ENCODE results near the gene ADGRL3.

Gene ADGRL3

DNA sequence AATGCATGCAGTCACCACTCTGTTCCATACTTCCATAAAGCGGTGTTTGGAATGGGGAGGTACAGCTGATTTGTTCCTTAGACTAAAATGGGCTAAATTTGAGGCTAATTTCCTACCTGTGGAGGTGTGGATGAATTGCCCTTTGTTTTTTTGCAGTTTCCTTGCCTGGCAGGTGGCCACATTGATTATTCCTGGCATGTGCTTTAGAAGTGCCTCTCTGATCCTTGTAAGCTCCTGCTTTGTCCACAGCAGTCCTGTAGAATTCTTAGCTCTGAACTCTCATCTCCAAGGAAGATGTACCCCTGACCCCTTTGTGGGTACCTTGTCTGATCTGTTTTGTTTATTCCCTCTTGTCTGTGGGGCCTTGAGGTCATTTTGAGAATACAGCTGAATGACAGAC lies 136.8 kb downstream of the ADGRL3 start:
- TF ChIP-seq, protein P1, sequence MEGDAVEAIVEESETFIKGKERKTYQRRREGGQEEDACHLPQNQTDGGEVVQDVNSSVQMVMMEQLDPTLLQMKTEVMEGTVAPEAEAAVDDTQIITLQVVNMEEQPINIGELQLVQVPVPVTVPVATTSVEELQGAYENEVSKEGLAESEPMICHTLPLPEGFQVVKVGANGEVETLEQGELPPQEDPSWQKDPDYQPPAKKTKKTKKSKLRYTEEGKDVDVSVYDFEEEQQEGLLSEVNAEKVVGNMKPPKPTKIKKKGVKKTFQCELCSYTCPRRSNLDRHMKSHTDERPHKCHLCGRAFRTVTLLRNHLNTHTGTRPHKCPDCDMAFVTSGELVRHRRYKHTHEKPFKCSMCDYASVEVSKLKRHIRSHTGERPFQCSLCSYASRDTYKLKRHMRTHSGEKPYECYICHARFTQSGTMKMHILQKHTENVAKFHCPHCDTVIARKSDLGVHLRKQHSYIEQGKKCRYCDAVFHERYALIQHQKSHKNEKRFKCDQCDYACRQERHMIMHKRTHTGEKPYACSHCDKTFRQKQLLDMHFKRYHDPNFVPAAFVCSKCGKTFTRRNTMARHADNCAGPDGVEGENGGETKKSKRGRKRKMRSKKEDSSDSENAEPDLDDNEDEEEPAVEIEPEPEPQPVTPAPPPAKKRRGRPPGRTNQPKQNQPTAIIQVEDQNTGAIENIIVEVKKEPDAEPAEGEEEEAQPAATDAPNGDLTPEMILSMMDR (conservative IDR thresholded peaks at IDR 0.05), result no peak
- no peak for TF ChIP-seq ZFX (IDR thresholded peaks at IDR 0.05)
- no peak overlapping the region for H3K27ac ChIP-seq

DNA sequence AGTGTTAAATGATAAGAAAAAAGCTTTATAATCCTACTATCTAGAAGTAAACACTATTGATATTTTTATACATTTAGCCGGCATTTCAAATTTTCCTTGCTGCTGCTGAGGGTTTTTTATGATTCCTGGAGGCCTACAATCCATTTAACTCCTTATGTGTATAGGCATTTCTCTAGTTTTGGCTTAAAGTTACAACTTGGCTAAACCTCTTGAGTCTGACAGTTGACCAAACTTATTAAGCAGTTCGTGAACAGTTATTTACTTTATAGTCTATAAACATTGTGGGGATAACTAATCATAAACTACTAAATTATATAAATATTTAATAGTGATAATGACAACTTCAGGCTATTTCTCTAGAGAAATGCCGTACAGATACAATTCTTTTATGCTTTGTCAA lies 141.9 kb downstream of the ADGRL3 start:
- TF ChIP-seq ZFX (IDR thresholded peaks at IDR 0.05), result no peak
- TF ChIP-seq, protein P1 (conservative IDR thresholded peaks at IDR 0.05), result no peak
- no peak overlapping the region for H3K27ac ChIP-seq

DNA sequence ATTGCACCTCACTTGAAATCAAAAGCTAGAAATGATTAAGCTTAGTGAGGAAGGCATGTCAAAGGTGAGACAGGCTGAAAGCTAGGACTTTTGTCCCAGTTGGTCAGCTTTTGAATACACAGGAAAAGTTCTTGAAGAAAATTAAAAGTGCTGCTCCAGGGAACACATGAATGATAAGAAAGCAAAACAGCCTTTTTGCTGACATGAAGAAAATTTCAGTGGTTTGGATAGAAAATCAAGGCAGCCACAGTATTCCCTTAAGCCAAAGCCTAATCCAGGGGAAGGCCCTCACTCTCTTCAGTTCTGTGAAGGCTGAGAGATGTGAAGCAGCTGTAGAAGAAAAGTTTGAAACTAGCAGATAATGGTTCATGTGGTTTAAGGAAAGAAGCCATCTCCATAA lies 150.8 kb downstream of the ADGRL3 start:
- TF ChIP-seq ZFX (IDR thresholded peaks at IDR 0.05), result no peak
- TF ChIP-seq, protein P1 (conservative IDR thresholded peaks at IDR 0.05), result no peak
- no peak overlapping the region for H3K27ac ChIP-seq

DNA sequence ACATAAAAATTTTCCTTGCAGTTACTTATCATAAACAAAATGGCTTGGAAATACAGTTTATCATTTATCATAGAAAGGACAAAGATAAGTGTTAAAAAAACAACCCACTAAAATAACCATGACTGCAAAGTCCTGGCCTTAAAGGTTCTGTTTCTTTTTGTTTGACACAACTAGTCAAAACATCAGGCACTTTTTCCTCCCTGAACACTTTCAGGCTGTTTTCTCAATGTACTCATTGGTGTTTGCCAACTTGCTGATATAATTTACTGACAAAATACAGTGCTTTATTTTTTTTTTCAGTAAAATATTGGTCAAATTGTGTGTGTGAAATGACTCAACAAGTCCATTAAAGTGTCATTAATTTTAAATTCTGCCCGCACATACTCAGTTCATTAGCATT lies 156.6 kb downstream of the ADGRL3 start:
- no peak overlapping the region for H3K27ac ChIP-seq
- TF ChIP-seq, protein P1 (conservative IDR thresholded peaks at IDR 0.05), result no peak
- TF ChIP-seq ZFX (IDR thresholded peaks at IDR 0.05), result no peak

DNA sequence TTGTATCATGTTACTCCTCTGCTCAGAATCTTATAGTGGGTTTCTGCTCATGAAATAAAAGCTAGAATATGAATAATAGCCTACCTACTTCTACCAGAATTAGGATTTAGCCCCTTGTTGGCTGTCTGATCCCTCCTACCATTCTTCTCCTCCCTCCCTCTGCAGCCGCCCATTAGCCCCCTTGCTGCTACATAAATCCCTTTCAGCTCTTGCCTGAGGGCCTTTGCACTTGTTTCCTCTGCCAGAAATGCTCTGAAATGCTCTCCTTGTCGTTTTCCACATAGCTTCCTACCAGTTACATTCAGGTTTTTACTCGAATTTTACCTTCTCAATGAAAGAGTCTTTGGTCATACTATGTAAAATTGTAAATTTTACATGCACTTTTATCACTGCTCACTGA lies 159.2 kb downstream of the ADGRL3 start:
- no peak overlapping the region for H3K27ac ChIP-seq
- TF ChIP-seq, protein P1 (conservative IDR thresholded peaks at IDR 0.05), result no peak
- TF ChIP-seq ZFX (IDR thresholded peaks at IDR 0.05), result no peak

DNA sequence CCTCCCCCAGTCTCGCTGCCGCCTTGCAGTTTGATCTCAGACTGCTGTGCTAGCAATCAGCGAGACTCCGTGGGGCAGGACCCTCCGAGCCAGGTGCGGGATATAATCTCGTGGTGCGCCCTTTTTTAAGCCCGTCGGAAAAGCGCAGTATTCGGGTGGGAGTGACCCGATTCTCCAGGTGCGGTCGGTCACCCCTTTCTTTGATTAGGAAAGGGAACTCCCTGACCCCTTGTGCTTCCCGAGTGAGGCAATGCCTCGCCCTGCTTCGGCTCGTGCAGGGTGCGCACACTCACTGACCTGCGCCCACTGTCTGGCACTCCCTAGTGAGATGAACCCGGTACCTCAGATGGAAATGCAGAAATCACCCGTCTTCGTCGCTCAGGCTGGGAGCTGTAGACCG lies 172.7 kb downstream of the ADGRL3 start:
- H3K27ac ChIP-seq, result peak overlapping the region; percentile 36

DNA sequence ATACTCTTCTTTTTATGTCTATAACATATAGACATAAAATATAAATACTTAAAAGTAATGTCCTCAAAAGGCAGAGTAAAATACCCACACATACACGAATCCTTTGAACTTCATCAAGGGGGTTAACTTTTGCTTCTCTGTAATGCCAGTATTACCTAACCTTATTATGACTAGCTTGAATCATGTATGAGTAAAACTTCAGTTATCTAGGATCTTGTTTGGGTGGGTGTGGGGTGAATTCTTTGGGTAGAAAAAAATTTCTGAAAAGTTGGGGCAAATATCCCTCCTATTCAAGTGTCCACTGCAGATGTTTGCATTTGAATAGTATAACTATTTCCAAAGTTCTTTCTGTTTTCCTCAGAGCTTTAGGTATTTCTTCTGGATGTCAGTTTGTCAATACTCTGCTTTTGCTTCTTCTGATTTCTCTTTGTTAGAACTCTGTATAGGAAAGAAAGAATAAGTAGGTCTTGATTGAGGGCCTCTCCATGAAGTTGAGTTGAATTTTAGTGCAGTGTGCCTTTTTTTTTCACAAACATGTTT lies 173.8 kb downstream of the ADGRL3 start:
- no peak for TF ChIP-seq ZFX (IDR thresholded peaks at IDR 0.05)
- TF ChIP-seq, protein P1 (conservative IDR thresholded peaks at IDR 0.05), result no peak
- no peak overlapping the region for H3K27ac ChIP-seq

DNA sequence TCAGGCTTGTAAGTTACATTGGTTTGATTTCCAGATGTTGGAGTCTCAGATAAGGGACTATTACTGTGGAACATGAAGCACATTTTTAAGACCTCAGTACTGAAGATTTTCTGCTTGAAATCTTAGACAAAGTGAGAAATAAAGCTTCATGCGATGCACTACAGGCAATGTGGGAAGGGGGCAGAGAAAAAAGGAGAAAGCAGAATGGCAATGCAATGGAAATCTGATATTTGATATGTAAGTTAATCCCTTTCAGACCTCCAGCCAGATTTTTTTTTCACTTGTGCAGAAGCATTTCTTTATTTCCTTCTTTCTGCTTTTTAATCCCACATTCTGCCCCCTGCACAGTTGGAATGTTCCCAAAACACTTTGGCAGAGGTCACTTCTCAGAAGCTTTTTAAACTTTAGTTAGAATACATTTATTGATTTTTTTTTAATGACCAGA lies 174.3 kb downstream of the ADGRL3 start:
- TF ChIP-seq ZFX (IDR thresholded peaks at IDR 0.05), result no peak
- TF ChIP-seq, protein P1 (conservative IDR thresholded peaks at IDR 0.05), result no peak
- H3K27ac ChIP-seq, result no peak overlapping the region
